Activated CD8-positive, alpha-beta memory T cell treated with anti-CD3 and anti-CD28 coated beads for 48 hours (primary cell): ENCODE data around the gene C4B.

Source experiments
- DNase-seq, 3 experiments: peaks; one replicate each; pipeline ENCODE4 v3.0.0-alpha.2; 2020; ENCODE audit warnings: low read depth in 2 of 3, low spot score in 2 of 3

The C4B gene

GRCh38 chr6:32081168-32081990 lies 66.8 kb downstream of the C4B start:
- DNase-seq: no peak

- no peak for DNase-seq
Observed at GRCh38 chr6:32082478-32082877, 67.9 kb downstream of the C4B start.

- DNase-seq: no peak
Observed at GRCh38 chr6:32082935-32083334, 68.3 kb downstream of the C4B start.

- DNase-seq: no peak
Observed at GRCh38 chr6:32083812-32084768, 69.5 kb downstream of the C4B start.

- DNase-seq: no peak
Observed at GRCh38 chr6:32084780-32085179, 70.2 kb downstream of the C4B start.
